EL (cell line): Measurements from ENCODE around the gene PAFAH2.

ENCODE experiments used
- DNase-seq: peaks from one replicate; pipeline ENCODE4 v3.0.0-alpha.2; 2016

PAFAH2 gene

DNA sequence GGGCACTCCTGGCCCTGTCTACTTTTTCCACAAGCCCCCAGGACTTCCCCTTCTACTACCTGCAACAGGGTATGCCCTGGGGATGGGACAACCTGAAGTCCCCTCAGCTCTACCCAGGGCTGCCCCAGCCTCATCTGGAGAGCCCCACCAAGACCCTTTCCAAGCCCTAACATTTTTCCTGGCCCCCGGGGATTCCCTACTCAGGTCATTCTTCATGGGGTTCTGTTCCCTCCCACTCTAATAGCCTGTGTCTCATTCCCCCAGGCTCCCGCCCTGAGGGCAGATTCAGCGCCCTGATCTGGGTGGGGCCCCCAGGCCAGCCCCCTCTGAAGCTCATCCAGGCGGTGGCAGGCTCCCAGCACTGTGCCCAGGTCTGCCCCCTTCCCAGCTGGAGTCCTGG lies 33.3 kb upstream of the PAFAH2 start:
- no peak for DNase-seq

- no peak for DNase-seq
Measured at GRCh38 chr1:26029864-26030481, 32.1 kb upstream of the PAFAH2 start.

DNA sequence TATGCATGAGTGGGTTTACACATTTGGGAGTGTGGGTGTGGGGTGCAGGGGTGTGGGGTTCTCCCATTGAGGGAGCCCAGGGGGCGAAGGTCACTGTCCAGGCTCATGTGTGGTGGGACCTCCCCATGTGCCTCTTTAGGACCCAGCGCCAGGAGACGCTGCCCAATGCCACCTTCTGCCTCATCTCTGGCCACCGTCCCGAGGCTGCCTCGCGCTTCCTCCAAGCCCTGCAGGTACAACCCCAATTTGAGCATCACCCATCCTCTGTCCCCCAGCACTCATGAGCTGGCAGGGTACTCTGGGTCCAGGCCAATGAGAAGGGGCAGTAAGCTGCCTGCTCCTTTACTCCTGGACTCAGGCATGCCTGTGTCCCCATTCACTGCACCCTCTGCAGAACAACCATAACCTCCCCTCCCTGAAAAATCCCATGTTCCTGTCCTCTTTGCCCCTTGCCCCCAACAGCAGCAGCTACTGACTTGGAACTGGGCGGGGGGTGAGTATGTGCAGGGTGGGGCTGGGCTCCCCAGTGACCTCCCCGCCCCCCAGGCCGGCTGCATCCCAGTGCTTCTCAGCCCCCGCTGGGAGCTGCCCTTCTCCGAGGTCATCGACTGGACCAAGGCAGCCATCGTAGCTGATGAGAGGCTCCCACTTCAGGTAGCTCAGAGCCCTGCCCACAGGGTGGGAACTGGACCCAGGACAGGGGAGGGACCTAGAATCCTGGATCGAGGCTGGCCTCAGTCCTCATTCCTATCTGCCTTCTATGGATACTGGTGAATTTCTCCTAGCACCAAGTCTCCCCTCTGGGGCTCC lies 31.4 kb upstream of the PAFAH2 start:
- no peak for DNase-seq

- no peak for DNase-seq
Measured at GRCh38 chr1:26028490-26028980, 30.7 kb upstream of the PAFAH2 start.

DNA sequence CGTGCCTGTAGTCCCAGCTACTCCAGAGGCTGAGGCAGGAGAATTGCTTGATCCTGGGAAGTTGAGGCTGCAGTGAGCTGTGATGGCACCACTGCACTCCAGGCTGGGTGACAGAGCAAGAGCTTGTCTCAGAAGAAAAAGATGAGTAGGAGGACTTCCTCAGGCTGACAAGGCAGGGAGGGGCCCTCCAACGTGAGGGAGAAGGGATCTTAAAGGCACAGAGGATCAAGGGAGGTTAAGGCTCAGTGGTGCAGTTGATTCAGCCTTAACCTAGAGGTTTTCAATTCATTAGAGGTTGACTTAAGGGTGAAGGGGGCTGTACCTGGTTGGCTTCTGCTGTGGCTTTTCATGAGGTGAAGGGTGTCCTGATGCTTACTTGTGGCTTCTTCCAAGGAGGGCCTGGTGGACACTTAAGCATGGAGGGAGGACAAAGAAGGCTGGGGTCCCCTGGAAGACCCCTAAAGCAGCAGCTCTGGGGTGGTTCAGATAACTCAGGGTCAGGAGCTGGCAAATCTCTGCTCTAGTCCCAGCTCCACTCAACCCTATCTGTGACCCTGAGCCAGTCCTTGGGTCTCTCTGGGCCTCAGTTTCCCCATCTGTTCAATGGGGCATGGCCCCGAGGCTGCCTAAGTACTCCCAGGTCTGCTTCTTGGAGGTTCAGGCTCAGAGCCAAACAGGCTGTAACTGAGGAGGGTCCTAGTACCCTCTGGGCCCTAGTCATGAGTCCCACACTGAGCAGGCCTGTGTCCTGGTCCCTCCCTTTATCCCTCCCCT lies 30.0 kb upstream of the PAFAH2 start:
- peak; percentile 30 for DNase-seq

GRCh38 chr1:26025517-26025916 lies 27.7 kb upstream of the PAFAH2 start:
- DNase-seq, result no peak

DNA sequence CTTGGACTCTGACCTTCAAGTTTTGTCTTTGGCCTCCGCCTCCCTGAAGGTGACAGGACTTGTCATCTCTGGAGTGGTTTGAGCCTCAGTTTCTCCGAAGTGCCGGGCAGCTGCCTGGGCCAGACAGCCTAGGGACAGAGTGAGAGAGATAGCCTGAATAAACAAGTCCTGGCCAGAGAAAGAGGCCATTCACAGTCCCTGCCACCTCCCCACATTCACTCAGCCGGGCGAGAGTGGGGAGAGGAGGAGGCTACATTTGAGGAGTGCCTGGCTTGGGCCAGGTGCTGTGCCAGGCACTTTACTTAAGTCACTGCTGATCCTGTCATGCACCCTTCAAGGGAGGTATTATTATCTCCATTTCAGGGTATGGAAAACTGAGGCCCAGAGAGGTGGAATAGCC lies 27.2 kb upstream of the PAFAH2 start:
- no peak for DNase-seq

DNA sequence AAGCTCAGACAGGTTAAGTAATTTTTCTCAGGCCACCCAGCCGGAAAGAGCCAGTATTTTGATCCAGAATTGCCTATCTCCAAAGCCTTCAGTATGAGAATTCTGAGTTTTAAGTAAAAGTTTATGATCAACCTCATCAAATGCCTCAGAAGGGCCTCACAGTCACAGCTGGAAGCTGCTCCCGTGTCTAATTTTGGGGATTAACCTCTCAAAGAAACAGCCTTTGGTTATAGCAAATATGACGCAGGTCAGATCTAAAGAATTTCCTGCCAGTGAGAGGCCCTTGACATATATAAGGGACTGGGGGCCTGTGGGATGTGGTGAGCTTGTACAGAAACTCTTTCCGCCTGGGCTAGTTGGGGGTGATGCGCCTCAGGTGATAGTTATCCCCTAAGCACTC lies 26.0 kb upstream of the PAFAH2 start:
- no peak for DNase-seq

DNA sequence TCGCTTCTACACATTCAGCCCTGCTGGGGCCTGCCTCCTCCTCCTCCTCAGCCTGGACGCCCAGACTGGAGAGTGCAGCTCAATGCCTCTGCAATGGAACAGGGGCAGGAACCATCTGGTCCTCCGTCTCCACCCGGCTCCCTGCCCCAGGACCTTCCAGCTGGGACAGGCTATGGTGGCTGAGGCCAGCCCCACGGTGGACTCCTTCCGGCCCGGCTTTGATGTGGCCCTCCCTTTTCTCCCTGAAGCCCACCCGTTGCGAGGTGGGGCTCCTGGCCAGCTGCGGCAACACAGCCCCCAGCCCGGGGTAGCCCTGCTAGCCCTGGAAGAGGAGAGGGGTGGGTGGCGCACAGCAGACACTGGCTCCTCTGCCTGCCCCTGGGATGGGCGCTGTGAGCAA lies 25.1 kb upstream of the PAFAH2 start:
- no peak for DNase-seq

DNA sequence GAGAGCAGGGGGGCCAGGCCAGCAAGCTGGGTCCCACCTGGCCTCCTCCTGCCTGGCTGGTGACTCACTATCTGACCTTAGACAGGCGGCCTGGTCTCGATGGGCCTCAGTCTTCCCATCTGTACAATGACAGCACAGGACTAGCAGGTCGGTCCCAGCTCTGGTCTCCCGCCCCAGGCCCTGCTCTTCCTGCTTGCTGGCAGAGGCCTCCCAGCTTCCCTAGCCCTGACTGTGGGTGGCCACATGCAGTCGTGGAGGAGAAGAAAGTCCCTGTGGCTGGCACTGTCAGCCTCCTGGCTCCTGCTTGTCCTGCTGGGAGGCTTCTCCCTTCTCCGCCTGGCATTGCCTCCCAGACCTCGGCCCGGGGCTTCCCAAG lies 24.5 kb upstream of the PAFAH2 start:
- no peak for DNase-seq

- peak; percentile 50 for DNase-seq
Measured at GRCh38 chr1:26021647-26022403, 24.0 kb upstream of the PAFAH2 start, which contains the start of gene EXTL1. TSS of gene EXTL1 (plus strand) at chr1:26021775. CDS start at chr1:26022647, 872 bp downstream.

DNA sequence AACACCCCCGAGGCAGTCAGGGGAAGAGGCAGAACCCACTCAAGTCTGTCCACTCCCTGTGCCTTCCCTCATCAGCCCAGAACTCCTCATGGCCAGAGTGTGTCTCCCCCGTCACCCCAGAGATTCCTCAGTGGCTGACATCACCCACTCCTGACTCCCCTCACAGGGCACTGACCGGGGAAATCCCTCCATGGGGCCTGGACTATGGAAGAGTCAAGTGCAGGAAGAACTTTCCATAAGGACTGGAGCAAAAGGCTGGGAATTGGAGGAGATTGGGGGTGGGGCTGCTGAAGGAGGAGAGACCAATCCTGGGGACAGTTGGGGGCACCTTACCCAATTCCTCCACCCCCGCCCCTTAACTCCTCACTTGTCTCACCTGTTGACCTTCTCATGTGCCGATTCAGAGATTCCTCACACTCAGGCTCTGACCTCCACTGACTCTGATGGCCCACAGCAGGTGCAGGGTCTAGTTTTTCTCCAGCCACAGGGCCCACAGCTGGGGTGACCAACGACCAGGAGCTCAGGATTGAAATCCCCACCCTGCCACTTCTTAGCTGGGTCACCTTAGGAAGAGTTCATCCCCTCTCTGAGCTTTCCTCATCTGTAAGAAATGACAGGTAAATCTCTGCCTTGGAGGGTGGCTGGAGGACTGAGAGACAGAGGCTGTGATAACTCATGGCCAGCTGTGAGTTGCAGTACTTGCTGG lies 23.2 kb upstream of the PAFAH2 start:
- peak; percentile 72 for DNase-seq

DNA sequence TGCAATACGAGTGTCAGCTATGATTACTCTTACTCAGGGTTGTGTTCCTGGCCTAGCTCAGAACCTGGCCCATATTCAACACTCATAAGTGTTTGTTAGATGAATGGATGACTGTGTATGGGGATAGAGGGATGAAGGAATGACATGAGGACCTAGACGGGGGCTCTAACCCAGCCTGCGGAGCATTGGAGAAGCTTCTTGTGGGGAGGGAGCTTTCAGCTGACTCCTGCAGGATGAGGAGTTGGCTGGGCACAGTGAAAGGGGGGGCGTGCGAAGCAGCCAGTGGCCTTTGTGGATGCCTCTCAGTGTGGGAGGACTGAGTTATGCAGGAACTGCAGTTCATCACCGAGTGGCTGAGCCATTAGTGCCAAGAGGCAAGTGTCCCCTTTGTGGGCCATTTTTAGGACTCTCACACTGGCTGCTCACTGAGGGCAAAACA lies 22.5 kb upstream of the PAFAH2 start:
- DNase-seq, result peak; percentile 67

- peak; percentile 87 for DNase-seq
Measured at GRCh38 chr1:26019641-26020315, 21.9 kb upstream of the PAFAH2 start.

GRCh38 chr1:26017606-26018005 lies 19.7 kb upstream of the PAFAH2 start:
- peak; percentile 54 for DNase-seq

- no peak for DNase-seq
Measured at GRCh38 chr1:26016953-26017545, 19.2 kb upstream of the PAFAH2 start.

GRCh38 chr1:26016258-26016952 lies 18.5 kb upstream of the PAFAH2 start:
- no peak for DNase-seq

- DNase-seq, result peak; percentile 34
Measured at GRCh38 chr1:26015358-26015757, 17.5 kb upstream of the PAFAH2 start.

- no peak for DNase-seq
Measured at GRCh38 chr1:26014179-26014578, 16.3 kb upstream of the PAFAH2 start.

DNA sequence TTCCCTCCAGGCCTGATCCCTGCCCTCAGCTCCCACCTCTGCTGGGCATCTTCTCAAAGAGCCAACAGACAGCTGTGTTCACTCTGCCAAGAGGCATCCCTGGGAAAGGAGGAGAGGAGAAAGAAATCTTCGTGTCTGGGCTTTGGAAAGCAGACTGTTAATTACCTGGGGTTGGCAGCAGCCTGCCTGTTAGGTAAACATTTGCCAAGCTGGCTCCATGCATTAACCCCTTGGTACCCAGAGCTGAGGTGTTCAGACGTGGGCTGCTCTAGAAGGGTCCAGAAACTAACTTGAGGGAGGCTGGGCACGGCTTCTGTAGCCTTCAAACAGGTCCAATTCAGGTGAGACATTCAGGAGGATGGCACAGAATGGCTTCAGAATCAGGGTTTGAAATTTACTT lies 15.0 kb upstream of the PAFAH2 start:
- DNase-seq, result no peak
